ENCODE data around the gene SPATA2.

DNA sequence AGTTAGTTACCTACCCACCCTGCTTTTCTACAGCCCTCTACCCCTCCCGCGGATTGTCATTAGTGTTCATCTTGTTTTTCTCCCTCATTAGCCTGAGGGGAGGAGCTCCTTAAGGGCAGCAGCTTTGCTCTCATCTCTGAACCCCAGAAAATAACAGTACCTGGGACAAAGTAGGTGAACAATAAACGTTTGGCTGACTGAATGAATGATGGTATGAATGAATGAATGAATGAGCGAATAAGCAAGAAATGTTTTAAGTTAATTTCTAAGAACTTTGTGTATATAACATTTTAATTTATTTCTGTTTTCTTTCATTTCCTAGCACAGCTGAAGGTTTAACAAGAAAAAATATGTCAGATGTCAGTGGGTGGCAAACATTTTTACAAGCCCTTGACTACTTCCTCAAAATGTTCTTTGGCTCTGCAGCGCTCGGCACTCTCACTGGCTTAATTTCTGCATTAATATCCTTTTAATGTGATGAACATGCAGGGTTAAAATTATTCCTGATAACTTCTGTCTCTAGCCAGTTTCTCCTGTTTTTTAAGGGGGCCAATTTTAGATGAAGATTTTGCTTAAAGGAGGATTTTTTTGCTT is 52.6 kb downstream of the SPATA2 start:
- TF ChIP-seq, protein P1, sequence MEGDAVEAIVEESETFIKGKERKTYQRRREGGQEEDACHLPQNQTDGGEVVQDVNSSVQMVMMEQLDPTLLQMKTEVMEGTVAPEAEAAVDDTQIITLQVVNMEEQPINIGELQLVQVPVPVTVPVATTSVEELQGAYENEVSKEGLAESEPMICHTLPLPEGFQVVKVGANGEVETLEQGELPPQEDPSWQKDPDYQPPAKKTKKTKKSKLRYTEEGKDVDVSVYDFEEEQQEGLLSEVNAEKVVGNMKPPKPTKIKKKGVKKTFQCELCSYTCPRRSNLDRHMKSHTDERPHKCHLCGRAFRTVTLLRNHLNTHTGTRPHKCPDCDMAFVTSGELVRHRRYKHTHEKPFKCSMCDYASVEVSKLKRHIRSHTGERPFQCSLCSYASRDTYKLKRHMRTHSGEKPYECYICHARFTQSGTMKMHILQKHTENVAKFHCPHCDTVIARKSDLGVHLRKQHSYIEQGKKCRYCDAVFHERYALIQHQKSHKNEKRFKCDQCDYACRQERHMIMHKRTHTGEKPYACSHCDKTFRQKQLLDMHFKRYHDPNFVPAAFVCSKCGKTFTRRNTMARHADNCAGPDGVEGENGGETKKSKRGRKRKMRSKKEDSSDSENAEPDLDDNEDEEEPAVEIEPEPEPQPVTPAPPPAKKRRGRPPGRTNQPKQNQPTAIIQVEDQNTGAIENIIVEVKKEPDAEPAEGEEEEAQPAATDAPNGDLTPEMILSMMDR (IDR thresholded peaks at IDR 0.05) = no peak
- TF ChIP-seq SIN3A (IDR thresholded peaks at IDR 0.05; ENCODE audit: borderline replicate concordance, insufficient read depth, low read depth, low read length) = no peak
- no peak for TF ChIP-seq TCF7L2 (IDR thresholded peaks at IDR 0.05; ENCODE audit: low read depth, low read length)
- TF ChIP-seq, protein P2, sequence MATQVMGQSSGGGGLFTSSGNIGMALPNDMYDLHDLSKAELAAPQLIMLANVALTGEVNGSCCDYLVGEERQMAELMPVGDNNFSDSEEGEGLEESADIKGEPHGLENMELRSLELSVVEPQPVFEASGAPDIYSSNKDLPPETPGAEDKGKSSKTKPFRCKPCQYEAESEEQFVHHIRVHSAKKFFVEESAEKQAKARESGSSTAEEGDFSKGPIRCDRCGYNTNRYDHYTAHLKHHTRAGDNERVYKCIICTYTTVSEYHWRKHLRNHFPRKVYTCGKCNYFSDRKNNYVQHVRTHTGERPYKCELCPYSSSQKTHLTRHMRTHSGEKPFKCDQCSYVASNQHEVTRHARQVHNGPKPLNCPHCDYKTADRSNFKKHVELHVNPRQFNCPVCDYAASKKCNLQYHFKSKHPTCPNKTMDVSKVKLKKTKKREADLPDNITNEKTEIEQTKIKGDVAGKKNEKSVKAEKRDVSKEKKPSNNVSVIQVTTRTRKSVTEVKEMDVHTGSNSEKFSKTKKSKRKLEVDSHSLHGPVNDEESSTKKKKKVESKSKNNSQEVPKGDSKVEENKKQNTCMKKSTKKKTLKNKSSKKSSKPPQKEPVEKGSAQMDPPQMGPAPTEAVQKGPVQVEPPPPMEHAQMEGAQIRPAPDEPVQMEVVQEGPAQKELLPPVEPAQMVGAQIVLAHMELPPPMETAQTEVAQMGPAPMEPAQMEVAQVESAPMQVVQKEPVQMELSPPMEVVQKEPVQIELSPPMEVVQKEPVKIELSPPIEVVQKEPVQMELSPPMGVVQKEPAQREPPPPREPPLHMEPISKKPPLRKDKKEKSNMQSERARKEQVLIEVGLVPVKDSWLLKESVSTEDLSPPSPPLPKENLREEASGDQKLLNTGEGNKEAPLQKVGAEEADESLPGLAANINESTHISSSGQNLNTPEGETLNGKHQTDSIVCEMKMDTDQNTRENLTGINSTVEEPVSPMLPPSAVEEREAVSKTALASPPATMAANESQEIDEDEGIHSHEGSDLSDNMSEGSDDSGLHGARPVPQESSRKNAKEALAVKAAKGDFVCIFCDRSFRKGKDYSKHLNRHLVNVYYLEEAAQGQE (IDR thresholded peaks at IDR 0.05; ENCODE audit: insufficient read depth in 1 of 2, low read depth in 2 of 2, low read length in 1 of 2) = no peak
- no peak for TF ChIP-seq POLR2AphosphoS5 (IDR thresholded peaks at IDR 0.05; ENCODE audit: low read depth, low read length)

Data from Panc1 (cell line).